GM11168 (cell line): ENCODE results near the gene HSD17B4.
"Not testable (repeated sequence)": the region's sequence is repeated elsewhere in the genome, so short reads cannot be mapped to it uniquely, and the experiment has no call there.

Source experiments
- in situ Hi-C: fragments of 300-500 bp; cut with MboI; formaldehyde crosslinking; loops from one replicate; pipeline ENCODE4 v1.12.0; 2022; ENCODE audit warnings: low sequenced_read_pairs; ENCODE audit not compliant: unreplicated experiment

Gene HSD17B4

DNA sequence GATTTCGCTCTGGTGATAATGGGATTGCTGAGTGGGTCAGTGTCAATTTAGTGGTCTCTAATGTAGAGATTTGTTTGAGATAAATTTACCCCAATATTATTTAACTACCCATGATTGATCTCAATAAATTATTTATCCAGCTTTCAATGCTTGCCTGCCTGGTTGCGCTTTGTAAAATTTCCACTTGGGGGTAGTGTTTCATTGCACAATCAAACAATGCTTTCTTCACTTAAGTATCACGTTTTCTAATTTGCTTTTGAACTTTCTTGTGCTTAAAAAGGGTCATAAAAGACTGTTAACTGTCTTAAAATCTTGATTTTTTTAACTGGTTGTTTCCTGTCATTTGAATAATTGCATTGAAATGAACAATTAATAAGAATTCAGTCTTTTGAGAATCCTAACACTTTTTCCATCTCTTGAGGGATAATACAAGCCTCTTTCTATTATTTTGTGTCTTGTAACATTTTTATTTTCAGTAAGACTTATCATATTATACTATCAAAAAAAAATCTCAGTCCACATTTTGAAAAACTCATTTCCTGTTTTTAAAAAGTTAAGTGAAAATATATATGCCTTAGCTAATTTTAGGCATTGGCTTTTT is 18.7 kb downstream of the HSD17B4 start:
- in situ Hi-C loops = no loop called here

DNA sequence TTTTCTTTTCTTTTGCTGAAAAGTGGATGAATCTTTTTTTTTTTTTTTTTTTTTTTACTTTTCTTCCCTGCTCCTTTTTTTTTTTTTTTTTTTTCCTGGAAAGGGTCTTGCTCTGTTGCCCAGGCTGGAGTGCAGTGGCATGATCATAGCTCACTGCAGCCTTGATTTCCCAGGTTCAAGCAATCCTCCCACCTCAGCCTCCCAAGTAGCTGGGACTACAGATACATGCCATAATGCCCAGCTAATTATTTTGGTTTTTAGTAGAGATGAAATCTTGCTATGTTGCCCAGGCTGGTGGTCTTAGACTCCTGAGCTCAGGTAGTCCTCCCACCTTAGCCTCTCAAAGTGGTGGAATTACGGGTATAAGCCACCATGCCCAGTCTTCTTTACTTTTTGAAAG is 20.9 kb downstream of the HSD17B4 start:
- in situ Hi-C loops = no loop called here

DNA sequence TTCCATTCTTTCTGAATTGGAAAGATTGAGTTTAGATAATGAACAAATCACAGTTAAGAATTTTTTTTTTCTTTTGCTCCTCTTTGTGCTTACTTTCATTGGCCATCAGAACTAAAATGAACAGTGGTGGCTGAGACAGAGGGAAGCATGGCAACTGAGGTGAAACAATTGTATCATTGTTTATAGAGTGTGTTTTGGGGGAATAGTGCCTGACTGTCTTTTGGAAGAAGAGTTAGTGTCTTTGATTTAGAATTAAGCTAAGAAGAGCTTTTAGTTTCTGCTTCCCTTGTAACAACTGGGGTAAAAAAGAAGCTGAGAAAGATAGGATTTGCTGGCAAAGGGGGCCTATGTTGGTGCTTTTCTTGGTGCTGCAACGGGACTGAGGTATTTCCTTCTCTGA is 24.0 kb downstream of the HSD17B4 start:
- in situ Hi-C loops = no loop called here

DNA sequence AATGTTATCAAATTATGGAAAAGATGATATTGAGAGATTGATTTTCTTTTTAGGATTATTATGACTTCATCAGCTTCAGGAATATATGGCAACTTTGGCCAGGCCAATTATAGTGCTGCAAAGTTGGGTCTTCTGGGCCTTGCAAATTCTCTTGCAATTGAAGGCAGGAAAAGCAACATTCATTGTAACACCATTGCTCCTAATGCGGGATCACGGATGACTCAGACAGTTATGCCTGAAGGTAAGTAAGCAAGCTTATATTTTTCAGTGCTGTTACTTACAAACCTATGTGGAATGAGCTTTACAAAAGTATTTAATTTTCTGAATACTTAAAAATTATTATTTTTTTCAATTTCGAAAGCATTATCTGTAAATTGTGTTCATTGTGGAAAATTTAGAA is 26.5 kb downstream of the HSD17B4 start:
- in situ Hi-C loops = no loop called here

DNA sequence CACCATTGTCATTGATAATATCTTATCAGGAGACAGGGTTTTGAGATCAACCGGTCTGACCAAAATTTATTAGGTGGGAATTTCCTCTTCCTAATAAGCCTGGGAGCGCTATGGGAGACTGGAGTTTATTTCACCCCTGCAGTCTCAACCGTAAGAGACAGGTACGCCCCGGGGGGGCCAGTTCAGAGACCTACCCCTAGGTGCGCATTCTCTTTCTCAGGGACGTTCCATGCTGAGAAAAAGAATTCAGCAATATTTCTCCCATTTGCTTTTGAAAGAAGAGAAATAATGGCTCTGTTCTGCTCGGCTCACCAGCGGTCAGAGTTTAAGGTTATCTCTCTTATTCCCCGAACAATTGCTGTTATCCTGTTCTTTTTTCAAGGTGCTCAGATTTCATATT is 28.3 kb downstream of the HSD17B4 start:
- in situ Hi-C loops = not testable (repeated sequence)

DNA sequence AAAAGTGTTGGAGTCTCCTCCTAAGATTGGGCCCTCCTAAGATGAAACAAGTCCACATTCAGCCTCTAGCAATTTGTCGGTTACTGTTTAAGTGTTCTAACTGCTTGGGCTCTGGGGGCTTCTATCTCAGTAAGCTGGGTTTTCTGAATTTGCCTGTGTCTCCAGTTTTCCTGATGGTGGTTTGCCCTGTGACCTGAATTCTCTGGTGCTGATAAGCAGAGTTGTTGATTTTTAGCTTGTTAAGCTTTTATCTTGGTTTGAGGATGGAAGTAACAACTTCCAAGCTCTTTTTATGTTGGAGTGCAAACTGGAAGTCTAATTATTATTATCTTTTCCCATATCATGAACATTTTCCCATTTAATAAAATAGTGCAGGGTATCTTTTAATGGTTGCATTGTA is 30.9 kb downstream of the HSD17B4 start:
- in situ Hi-C loops = no loop called here

DNA sequence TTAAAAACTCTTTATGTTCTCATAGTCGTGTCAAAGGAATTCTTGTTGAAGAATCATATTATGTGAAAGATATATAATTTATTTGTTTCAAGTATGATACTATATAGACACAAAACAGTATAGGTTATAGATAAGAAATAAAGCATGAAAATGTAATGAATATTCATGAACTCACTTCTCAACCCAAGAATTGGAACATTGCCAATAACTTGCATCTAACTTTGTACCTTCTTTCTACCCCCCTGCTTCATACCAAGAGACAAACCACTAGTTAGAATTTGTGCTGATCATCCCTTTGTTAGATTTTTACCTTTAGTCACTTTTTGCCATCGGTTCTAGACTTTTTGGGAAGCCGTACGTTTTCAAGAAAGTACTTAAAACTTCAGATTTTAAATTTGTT is 32.6 kb downstream of the HSD17B4 start:
- in situ Hi-C loops = no loop called here

DNA sequence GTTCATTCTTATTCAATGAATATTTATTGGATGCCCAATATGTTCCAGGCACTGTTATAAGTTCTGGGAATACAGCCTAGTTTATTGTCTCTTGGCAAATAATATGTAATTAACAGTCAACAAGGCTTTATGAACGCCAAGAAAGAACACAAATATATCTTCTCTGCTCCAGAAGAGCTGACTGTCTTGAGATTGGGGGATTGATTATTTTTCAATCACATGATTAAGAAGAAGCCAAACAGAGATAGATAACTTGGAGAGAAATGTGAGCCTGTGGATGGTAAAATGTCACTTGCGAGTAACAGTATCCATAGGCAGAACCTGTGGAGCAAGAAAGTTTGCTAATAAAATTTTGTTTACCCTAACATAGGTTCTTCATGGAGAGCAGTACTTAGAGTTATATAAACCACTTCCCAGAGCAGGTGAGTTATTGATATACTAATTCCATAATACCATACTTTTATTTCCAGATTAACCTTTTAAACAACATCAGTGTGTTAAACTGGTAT is 49.4 kb downstream of the HSD17B4 start:
- in situ Hi-C loops = no loop called here

DNA sequence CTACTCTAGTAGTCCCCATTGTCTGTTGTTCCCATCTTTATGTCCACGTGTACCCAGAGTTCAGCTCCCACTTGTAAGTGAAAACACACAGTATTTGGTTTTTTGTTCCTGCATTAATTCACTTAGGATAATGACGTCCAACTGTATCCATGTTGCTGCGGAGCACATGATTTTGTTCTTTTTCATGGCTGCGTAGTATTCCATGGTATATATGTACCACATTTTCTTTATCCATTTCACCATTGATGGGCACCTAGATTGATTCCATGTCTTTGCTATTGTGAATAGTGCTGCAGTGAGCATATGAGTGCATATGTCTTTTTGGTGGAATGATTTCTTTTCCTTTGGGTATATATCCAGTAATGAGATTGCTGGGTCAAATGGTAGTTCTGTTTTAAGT is 51.6 kb downstream of the HSD17B4 start:
- in situ Hi-C loops = not testable (repeated sequence)

DNA sequence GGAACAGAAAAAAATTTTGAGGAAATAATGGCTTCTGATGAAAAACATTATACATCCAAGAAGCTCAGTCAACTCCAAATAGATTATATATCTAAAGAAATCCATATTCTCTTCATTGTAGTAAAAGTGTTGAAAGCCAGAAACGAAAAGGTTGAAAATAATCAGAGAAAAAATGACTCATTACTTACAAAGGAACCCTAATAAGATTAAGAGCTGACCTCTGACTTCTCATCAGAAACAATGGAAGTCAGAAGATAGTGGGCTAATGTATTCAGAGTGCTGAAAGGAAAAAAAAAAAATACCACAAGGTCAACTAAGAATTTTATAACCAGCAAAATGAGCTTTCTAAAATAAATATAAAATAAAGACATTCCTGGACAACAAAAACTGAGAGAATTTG is 60.0 kb downstream of the HSD17B4 start:
- in situ Hi-C loops = no loop called here

DNA sequence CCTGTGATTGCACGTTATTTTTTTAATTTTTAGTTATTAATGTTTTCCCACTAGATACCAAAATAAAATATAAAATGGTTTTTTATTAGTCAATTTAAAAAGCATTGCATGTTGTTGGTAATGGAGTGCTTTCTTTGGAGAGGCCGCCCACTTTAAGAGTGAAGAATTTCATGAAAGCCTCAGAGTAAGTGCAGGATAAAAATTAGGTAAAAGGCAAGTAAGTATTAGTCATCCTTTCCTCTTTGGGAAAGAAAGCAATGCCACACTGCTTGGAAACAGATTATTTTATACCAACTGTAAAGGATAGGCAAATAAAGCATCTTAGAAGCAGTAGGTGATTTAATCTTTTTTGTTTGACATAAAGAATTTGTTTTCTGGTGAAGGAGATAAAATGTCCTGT is 62.9 kb downstream of the HSD17B4 start:
- in situ Hi-C loops = no loop called here

DNA sequence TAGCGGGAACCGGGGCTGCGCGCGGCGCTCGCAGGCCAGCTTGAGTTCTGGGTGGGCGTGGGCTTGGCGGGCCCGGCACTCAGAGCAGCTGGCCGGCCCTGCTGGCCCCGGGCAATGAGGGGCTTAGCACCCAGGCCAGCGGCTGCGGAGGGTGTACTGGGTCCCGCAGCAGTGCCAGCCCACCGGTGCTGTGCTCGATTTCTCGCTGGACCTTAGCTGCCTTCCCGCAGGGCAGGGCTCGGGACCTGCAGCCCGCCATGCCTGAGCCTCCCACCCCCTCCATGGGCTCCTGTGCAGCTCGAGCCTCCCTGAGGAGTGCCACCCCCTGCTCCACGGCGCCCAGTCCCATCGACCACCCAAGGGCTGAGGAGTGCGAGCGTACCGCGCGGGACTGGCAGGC is 64.8 kb downstream of the HSD17B4 start:
- in situ Hi-C loops = not testable (repeated sequence)

DNA sequence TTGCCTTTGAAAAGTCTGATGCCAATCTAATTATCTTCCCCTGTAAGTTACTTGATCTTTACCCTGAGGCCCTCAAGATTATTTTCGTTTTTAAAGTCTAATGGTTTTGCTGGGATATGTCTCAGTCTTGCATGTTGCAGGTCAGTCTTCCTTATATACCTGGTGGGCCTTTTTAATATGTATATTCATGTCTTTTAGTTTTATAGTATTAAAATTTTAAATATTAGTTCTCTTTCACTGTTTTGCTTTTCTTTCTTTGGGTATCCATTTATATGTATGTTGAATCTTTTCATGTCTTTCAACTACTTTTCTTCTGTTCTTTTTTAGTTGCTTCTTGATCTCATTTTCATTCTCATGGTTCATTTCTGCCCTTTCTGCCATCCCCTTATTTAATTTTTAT is 68.9 kb downstream of the HSD17B4 start:
- in situ Hi-C loops = no loop called here

DNA sequence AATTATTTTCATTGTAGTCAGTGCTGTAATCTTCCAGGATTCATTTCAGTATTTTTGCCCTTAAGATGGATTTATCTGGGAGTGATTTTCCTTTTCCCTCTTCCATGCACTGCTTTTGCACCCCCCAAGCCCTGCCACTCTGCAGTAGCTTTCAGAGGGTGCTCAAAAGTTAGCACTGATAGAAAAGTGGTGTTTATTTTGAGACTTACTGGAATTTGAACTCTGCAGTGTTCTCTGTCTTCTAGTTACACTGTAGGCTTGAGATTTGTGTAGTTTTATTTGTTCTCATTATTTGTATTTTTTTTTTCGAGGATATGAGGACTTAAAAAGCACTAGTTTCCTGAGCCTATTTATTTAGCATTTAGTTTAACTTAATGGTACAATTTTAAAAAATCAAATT is 70.5 kb downstream of the HSD17B4 start:
- in situ Hi-C loops = no loop called here

DNA sequence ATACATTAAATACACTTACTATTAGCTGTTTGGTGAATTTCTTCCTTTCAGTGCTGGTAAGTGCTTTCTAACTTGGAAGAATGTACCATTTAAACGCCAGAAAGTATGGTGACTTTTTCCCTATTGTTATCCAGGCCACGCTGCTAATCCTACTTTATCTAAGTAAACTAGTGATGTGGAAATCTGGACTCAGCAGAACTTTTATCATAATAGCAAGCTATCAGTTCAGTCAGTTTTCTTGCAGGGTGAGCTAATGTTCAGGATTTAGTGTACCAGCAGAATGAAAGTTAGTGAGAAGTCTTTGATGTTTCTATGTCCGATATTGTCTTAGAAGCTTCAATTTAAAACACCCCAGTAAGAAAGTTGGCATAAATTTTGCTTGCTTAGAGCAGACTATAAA is 72.2 kb downstream of the HSD17B4 start:
- in situ Hi-C loops = no loop called here

DNA sequence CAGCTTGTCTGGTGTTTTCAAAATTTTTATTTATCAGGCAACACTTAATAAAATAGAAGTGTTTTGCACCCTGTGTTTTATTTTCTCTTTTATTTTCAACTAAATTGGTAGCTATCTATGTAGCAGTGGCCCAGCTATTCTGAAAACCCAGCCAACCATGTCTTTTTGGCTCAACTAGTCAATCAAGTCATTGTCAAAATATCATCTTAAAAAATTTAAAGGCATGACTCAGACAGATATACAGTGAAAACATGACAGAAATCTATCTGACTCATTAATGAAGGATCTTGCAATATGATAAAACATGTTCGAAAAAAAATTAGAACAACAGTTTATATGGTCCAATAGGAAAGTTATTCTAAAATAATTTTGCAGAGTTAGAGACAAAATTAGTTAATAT is 75.1 kb downstream of the HSD17B4 start:
- in situ Hi-C loops = no loop called here

DNA sequence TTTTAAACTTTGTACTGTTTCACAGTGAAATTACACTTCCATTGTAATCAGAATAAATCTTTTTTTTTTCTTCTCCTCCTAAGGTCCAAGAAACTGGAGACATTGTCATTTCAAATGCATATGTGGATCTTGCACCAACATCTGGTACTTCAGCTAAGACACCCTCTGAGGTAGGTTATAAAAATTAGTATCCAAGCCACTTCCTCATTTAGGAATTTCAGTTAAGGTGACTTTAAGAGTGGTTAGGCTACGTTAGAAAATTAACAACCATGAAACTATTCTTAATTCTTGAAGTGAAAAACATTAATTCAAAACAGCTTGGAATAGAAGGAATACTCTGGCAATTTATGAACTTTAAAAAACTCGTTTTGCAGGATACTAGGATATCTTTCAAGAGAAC is 77.5 kb downstream of the HSD17B4 start:
- in situ Hi-C loops = no loop called here

DNA sequence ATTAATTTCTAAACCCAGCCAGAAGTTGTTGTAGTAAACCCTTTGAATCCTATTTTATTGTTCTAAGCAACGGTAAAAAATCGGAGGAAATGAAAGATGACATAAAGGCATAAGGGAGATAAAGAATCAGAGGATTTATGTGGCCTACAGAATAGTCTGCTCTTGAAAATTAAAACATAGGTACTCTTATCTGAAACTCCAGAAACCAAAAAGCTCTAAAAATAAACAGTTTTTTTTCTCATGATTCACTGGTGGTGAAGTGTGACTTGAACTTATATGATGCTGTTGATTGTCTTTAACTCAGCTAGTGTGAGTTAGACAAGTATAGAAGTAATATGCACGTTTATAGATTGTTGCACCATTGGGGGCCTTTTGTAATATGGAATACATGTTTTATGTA is 80.3 kb downstream of the HSD17B4 start:
- in situ Hi-C loops = no loop called here

DNA sequence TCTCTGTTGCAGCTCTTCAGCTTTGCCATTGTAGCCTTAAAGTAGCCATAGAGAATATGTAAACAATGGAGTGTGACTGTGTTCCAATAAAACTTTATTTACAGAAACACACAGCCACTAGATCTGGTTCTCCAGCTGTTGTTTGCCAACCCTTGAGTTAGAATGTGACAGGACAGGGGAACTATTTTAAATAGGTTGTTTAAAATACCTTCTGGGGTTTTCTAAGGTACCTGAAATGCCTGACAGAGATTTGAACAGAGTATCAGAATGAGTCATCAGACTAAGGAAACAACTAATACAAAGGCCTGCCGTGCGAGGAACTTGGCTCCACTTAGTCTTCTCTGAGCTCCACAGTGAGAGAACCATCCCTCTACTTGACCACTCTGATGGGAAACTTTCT is 85.4 kb downstream of the HSD17B4 start:
- in situ Hi-C loops = no loop called here

DNA sequence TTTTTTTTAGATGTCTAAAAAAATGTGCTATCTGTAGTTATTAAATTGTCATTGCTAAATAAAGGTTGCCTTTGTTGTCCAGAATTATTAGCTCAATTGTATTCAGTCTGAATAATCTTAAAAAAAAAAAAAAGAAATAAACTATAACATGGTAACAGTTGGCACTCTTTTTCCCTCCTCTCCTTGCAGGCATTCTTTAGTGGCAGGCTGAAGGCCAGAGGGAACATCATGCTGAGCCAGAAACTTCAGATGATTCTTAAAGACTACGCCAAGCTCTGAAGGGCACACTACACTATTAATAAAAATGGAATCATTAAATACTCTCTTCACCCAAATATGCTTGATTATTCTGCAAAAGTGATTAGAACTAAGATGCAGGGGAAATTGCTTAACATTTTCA is 89.4 kb downstream of the HSD17B4 start:
- in situ Hi-C loops = no loop called here

DNA sequence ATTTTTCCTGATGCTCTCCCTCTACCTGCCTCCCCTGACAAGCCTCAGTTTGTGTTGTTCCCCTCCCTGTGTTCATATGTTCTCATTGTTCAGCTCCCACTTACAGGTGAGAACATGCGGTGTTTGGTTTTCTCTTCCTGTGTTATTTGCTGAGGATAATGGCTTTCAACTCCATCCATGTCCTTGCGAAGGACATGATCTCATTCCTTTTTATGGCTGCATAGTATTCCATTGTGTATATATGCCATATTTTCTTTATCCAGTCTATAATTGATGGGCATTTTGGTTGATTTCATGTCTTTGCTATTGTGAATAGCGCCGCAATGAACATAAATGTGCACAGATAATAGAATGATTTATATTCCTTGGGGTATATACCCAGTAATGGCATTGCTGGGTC is 99.5 kb downstream of the HSD17B4 start:
- in situ Hi-C loops = no loop called here

DNA sequence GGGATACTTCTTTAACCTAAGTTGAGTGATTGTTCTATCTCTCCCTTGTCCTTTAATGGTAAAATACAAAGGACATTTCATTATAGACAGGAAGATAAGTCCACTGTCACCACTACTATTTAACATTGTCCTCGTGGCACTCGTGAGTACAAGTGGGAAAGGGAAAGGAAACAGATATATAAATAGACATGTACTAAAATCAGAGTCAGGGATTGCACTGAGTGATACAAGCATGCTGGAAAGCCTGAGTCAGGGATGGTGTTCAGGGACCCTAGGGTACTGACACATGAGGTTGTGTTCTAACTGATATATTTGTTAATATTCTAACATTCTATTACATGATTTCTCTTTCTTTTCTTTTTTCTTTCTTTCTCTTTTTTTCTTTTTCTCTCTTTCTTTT is 102.3 kb downstream of the HSD17B4 start:
- in situ Hi-C loops = no loop called here

DNA sequence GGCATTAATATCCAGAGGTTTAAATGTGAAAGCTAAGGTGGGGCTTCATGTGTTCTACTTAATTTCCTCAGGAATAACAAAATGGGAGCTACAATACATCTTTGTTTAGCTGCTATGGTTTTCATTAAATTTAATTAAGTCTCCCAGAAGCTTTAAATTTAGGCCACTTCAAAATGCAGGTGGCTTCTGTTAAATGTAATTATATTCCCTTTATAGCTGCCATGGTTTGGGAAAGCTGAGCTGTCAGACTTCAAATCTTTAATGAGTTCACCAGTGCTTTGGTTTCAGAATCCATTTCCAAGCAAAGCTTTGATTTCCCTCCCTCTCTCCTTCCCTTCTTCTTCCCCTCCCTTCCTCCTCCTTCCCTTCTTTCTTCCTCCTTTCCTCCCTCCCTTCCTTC is 118.6 kb downstream of the HSD17B4 start:
- in situ Hi-C loops = no loop called here
